ENCODE results near the gene C2orf80. TPM values are rescaled to one million over a fixed set of nuclear protein-coding genes. Genes with fewer than 3 reads are reported as not detected.
"Not testable (repeated sequence)": the region's sequence is repeated elsewhere in the genome, so short reads cannot be mapped to it uniquely, and the experiment has no call there.

The C2orf80 gene
- total RNA-seq, 4 donors from 2014 or later = not detected

DNA sequence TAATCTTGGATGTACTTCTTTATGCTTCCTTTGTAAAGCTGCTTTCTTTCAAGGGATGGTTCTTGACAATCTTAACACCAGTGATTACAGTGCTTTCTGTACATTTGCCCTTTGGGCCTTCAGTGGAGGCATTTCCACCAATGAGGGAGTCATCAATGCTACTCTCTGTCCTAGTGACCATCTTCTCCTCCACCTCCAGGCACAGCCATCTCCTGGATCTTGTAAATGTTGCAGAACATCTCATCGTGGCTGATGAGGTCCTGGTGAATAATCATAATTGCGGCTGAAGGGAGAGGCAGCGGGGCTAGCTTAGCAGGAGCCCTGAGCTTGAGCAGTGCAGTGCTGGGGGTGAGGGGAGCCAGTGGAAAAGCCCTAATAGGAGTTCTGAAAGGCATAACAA lies 32.5 kb upstream of the C2orf80 start:
- WGBS, 2 donors = 77 to 88% methylated on average over 3 of the region's 3 CpGs
- no peak for TF ChIP-seq POLR2A (IDR thresholded peaks at IDR 0.05)
- TF ChIP-seq, protein P1, sequence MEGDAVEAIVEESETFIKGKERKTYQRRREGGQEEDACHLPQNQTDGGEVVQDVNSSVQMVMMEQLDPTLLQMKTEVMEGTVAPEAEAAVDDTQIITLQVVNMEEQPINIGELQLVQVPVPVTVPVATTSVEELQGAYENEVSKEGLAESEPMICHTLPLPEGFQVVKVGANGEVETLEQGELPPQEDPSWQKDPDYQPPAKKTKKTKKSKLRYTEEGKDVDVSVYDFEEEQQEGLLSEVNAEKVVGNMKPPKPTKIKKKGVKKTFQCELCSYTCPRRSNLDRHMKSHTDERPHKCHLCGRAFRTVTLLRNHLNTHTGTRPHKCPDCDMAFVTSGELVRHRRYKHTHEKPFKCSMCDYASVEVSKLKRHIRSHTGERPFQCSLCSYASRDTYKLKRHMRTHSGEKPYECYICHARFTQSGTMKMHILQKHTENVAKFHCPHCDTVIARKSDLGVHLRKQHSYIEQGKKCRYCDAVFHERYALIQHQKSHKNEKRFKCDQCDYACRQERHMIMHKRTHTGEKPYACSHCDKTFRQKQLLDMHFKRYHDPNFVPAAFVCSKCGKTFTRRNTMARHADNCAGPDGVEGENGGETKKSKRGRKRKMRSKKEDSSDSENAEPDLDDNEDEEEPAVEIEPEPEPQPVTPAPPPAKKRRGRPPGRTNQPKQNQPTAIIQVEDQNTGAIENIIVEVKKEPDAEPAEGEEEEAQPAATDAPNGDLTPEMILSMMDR (IDR thresholded peaks at IDR 0.05) = no peak
- DNase-seq (ENCODE audit: low spot score in 2 of 2) = no peak
- H3K4me3 ChIP-seq (ENCODE audit: low read depth, poor library complexity, severe bottlenecking) = no peak overlapping the region
- intact Hi-C loops (cut with DNase I; ENCODE audit: low total_unique reads) = no loop called here

DNA sequence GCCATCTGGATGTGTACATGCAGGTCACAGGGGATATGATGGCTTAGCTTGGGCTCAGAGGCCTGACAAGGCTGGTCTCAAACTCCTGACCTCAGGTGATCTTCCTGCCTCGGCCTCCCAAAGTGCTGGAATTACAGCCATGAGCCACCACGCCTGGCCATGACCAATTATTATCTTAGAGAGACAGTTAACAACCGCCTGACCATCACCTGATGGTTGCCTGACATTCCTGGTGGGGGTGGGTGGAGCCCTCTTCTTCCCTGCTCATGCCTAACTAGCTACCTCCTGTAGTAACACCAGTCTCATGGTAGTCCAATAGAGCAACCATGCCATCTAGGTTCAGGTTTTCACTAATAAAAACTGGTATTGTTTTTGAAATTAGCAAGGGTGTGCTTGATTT lies 32.0 kb upstream of the C2orf80 start:
- H3K4me3 ChIP-seq (ENCODE audit: low read depth, poor library complexity, severe bottlenecking); intact Hi-C loops (cut with DNase I; ENCODE audit: low total_unique reads); DNase-seq (ENCODE audit: low spot score in 2 of 2): not testable (repeated sequence)
- WGBS, 2 donors = 79 to 83% methylated on average over 3 of the region's 3 CpGs

DNA sequence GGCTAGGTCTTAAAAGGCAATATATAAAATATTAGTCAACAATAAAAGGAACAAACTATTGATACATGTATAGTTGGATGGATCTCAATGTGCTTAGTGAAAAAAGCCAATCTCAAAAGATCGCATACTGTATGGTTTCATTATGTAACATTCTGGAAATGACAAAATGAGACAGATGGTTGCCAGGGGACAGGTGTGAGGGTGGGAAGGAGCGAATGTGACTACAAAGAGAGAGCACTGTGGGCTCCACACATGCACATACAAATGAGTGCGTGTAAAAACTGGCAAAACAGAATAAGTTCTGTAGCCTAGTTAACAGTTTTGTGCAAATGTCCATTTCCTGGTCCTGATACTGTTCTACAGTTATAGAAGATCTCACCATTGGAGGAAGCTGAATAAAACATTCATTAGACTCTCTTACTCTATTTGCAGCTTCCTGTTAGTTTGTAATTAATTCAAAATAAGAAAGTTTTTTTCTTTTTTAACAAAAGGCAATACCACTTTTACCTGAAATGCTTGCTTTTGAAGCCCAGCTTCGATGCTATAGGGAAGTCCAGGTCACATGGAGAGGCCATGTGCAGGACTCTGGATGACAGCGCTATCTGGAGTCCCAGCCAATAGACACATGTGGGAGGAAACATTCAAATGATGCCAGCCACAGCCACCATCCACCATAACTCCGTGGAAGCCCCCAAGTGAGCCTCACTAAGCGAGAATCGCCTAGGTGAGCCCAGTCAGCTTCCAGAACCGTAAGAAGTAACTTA lies 21.0 kb upstream of the C2orf80 start:
- intact Hi-C loops (cut with DNase I; ENCODE audit: low total_unique reads) = no loop called here
- no peak for DNase-seq (ENCODE audit: low spot score in 2 of 2)
- H3K4me3 ChIP-seq (ENCODE audit: low read depth, poor library complexity, severe bottlenecking) = no peak overlapping the region
- TF ChIP-seq, protein P1 (IDR thresholded peaks at IDR 0.05) = no peak
- TF ChIP-seq POLR2A (IDR thresholded peaks at IDR 0.05) = no peak
- WGBS, 2 donors = 86 to 87% methylated on average over 9 of the region's 9 CpGs

DNA sequence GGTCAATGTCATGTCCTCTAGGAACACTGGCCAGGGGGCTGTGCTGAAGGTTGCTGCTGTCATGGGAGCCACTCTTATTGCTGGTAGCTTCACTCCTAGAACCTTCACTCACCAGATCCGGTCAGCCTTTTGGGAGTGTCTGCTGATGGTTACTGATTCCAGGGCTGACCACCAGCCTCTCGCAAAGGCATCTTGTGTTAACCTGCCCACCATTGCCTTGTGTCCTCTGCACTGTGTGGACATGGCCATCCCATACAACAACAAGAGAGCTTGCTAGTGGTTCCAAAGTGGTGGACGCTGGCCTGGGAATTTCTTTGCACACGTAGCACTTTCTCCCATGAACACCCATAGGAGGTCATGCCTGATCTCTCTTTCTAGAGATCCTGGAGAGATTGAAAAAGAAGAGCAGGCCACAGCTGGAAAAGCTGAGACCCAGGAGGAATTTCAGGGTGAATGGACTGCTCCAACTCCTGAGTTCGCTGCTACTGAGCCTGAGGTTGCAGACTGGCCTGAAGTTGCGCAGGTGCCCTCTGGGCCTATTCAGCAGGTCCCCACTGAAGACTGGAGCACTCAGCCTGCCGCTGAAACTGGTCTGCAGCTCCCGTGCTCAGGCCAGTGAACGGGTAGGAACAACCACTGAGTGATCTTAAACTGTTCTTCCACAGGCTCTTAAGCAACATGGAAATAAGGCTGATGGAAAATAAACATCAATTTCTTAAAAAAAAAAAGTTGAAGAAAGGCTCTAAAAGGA lies 18.7 kb upstream of the C2orf80 start:
- TF ChIP-seq, protein P1 (IDR thresholded peaks at IDR 0.05) = no peak
- TF ChIP-seq POLR2A (IDR thresholded peaks at IDR 0.05) = no peak
- no peak for DNase-seq (ENCODE audit: low spot score in 2 of 2)
- 78 to 94% methylated on average over 9 of the region's 9 CpGs for WGBS, 2 donors
- H3K4me3 ChIP-seq (ENCODE audit: low read depth, poor library complexity, severe bottlenecking) = no peak overlapping the region
- intact Hi-C loops (cut with DNase I; ENCODE audit: low total_unique reads) = no loop called here

DNA sequence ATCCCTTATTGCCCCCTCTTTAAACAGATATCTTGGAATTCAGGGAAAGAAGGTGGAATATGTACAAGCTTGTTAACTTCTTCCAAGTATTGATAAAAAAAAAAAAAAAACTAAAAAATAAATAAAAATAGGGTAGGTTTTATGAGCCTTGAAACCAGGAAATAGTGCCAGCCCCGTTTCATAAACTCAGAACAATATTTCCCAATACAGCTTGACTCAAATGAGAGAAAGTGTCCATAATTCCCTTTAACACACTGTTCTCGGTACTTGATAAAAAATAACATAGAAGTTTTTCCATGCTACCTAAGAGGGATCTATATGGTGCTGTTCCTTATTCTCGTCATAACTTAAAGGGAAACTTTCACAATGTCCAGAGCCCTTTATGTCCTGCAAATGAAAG lies 17.9 kb upstream of the C2orf80 start:
- WGBS, 2 donors = 77 to 87% methylated on average over 3 of the region's 3 CpGs
- H3K4me3 ChIP-seq (ENCODE audit: low read depth, poor library complexity, severe bottlenecking) = no peak overlapping the region
- intact Hi-C loops (cut with DNase I; ENCODE audit: low total_unique reads) = no loop called here
- TF ChIP-seq, protein P1 (IDR thresholded peaks at IDR 0.05) = no peak
- no peak for TF ChIP-seq POLR2A (IDR thresholded peaks at IDR 0.05)
- DNase-seq (ENCODE audit: low spot score in 2 of 2) = no peak

DNA sequence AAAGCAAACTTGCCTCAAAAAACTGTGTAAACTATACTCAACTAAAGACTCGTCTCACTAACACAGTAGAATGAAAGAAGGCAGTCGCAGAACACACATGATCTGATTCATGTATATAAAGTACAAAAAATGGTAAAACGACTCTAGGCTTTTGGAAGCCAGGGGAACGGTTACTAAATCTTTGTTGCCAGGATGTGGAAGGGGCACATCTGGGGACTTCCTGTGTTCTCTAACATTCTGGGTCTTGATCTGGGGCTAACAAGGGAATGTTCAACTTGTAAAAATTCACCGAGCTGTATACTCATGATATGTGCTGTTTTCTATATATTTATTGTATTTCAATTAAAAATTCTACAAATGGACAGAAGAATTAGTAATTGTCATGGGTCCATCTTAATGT lies 14.3 kb upstream of the C2orf80 start:
- 57 to 63% methylated on average over 5 of the region's 5 CpGs for WGBS, 2 donors
- intact Hi-C loops (cut with DNase I; ENCODE audit: low total_unique reads) = no loop called here
- TF ChIP-seq, protein P1 (IDR thresholded peaks at IDR 0.05) = no peak
- no peak for TF ChIP-seq POLR2A (IDR thresholded peaks at IDR 0.05)
- no peak overlapping the region for H3K4me3 ChIP-seq (ENCODE audit: low read depth, poor library complexity, severe bottlenecking)
- DNase-seq (ENCODE audit: low spot score in 2 of 2) = no peak
